HG02970 (cell line): ENCODE data around the gene SPACA9.

Experiments
- ATAC-seq: cut with Tn5 transposase; IDR thresholded peaks from one replicate; pipeline ENCODE4 v1.9.1; 2021; ENCODE audit warnings: mild to moderate bottlenecking, moderate library complexity, moderate number of reproducible peaks; ENCODE audit not compliant: unreplicated experiment, low FRiP score

The SPACA9 gene

GRCh38 chr9:132888151-132888550 is 9.5 kb downstream of the SPACA9 start:
- no peak for ATAC-seq

- ATAC-seq, result no peak
Observed at GRCh38 chr9:132892400-132892799, 13.7 kb downstream of the SPACA9 start.

GRCh38 chr9:132894346-132894745 is 15.6 kb downstream of the SPACA9 start:
- ATAC-seq, result no peak

- ATAC-seq, result no peak
Observed at GRCh38 chr9:132894862-132895835, 16.5 kb downstream of the SPACA9 start.

GRCh38 chr9:132896264-132896663 is 17.6 kb downstream of the SPACA9 start:
- ATAC-seq, result no peak

GRCh38 chr9:132896906-132897305 is 18.2 kb downstream of the SPACA9 start:
- ATAC-seq, result no peak

GRCh38 chr9:132898051-132898450 is 19.4 kb downstream of the SPACA9 start:
- ATAC-seq, result no peak

GRCh38 chr9:132901858-132902831 is 23.4 kb downstream of the SPACA9 start:
- no peak for ATAC-seq

GRCh38 chr9:132903574-132904492 is 25.1 kb downstream of the SPACA9 start:
- no peak for ATAC-seq

- no peak for ATAC-seq
Observed at GRCh38 chr9:132905726-132906125, 27.0 kb downstream of the SPACA9 start.

GRCh38 chr9:132908635-132909034 is 29.9 kb downstream of the SPACA9 start:
- no peak for ATAC-seq

- no peak for ATAC-seq
Observed at GRCh38 chr9:132909311-132909710, 30.6 kb downstream of the SPACA9 start.

GRCh38 chr9:132910376-132910775 is 31.7 kb downstream of the SPACA9 start:
- no peak for ATAC-seq

- no peak for ATAC-seq
Observed at GRCh38 chr9:132912131-132912530, 33.4 kb downstream of the SPACA9 start.

- ATAC-seq, result no peak
Observed at GRCh38 chr9:132914924-132915323, 36.2 kb downstream of the SPACA9 start.

- no peak for ATAC-seq
Observed at GRCh38 chr9:132919614-132920268, 41.0 kb downstream of the SPACA9 start.

- no peak for ATAC-seq
Observed at GRCh38 chr9:132923346-132923902, 44.7 kb downstream of the SPACA9 start.

GRCh38 chr9:132927704-132928103 is 49.0 kb downstream of the SPACA9 start:
- ATAC-seq, result no peak

- no peak for ATAC-seq
Observed at GRCh38 chr9:132931178-132931735, 52.6 kb downstream of the SPACA9 start.
